ENCODE data around the gene RAB7B. TPM values are rescaled to one million over a fixed set of nuclear protein-coding genes. Genes with fewer than 3 reads are reported as not detected.

The RAB7B gene
- total and polyA plus RNA-seq, 2 of the 13 experiments (the other 11 are each of a cell fraction or from before 2014, with no cell fraction given): 0.05 to 0.46 TPM

DNA sequence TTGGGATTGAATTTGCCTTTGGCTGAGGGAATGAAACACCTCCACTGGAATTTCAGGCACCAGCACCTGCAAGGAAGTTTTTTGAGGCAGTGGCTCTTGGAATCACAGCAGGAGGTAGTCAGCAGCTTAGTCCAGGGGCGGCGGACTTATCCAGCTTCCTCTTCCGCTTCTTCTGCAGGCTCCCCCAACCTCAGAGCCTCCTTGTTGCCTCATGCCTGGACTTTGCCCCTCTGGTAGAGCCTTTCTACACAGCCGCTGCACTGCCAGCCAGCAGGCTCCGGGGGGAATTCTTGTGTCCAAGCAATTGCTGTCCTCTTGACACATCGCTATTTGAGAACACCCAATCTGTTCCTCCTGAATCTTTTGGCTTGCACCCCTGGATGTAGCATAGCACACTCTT lies 45.4 kb upstream of the RAB7B start (continued):
- TF ChIP-seq UBTF (CRISPR knock-in tag; IDR thresholded peaks at IDR 0.05) (no peak), ZNF441 (CRISPR knock-in tag; IDR thresholded peaks at IDR 0.05; ENCODE audit: borderline replicate concordance) (peak; percentile 52; the same call in 1 of the 2 replicates), HNF4A (CRISPR knock-in tag; IDR thresholded peaks at IDR 0.05) (peak; percentile 98), FOXO1 (CRISPR knock-in tag; IDR thresholded peaks at IDR 0.05) (peak; percentile 51; the same call in 1 of the 2 replicates), ZNF687 (CRISPR knock-in tag; IDR thresholded peaks at IDR 0.05) (peak; percentile 73), ZNF7 (CRISPR knock-in tag; IDR thresholded peaks at IDR 0.05) (no peak), TARDBP (CRISPR knock-in tag; IDR thresholded peaks at IDR 0.05) (0 out of 2 replicates have a peak, but pooled peaks have one; percentile 24), PLRG1 (conservative IDR thresholded peaks at IDR 0.05) (no peak), SSRP1 (CRISPR knock-in tag; IDR thresholded peaks at IDR 0.05) (no peak), NFE2 (CRISPR knock-in tag; IDR thresholded peaks at IDR 0.05) (no peak), MLLT10 (CRISPR knock-in tag; IDR thresholded peaks at IDR 0.05) (no peak), ZFYVE20 (CRISPR knock-in tag; IDR thresholded peaks at IDR 0.05; ENCODE audit: borderline replicate concordance, low read depth) (no peak), KLF12 (CRISPR knock-in tag; IDR thresholded peaks at IDR 0.05; ENCODE audit: borderline replicate concordance) (no peak), PCBP1 (IDR thresholded peaks at IDR 0.05; ENCODE audit: borderline replicate concordance, low read depth, low read length) (no peak), THAP11 (CRISPR knock-in tag; IDR thresholded peaks at IDR 0.05) (peak; percentile 41; the same call in 1 of the 2 replicates)
- TF ChIP-seq, protein P1, sequence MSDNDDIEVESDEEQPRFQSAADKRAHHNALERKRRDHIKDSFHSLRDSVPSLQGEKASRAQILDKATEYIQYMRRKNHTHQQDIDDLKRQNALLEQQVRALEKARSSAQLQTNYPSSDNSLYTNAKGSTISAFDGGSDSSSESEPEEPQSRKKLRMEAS (IDR thresholded peaks at IDR 0.05): peak; percentile 72
- TF ChIP-seq, protein P2, sequence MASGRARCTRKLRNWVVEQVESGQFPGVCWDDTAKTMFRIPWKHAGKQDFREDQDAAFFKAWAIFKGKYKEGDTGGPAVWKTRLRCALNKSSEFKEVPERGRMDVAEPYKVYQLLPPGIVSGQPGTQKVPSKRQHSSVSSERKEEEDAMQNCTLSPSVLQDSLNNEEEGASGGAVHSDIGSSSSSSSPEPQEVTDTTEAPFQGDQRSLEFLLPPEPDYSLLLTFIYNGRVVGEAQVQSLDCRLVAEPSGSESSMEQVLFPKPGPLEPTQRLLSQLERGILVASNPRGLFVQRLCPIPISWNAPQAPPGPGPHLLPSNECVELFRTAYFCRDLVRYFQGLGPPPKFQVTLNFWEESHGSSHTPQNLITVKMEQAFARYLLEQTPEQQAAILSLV (CRISPR knock-in tag; IDR thresholded peaks at IDR 0.05; ENCODE audit: borderline replicate concordance): peak; percentile 33; the same call in 1 of the 2 replicates
- TF ChIP-seq, protein P3, sequence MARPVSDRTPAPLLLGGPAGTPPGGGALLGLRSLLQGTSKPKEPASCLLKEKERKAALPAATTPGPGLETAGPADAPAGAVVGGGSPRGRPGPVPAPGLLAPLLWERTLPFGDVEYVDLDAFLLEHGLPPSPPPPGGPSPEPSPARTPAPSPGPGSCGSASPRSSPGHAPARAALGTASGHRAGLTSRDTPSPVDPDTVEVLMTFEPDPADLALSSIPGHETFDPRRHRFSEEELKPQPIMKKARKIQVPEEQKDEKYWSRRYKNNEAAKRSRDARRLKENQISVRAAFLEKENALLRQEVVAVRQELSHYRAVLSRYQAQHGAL (CRISPR knock-in tag; IDR thresholded peaks at IDR 0.05; ENCODE audit: not compliant biosample characterization): no peak
- TF ChIP-seq, protein P4, sequence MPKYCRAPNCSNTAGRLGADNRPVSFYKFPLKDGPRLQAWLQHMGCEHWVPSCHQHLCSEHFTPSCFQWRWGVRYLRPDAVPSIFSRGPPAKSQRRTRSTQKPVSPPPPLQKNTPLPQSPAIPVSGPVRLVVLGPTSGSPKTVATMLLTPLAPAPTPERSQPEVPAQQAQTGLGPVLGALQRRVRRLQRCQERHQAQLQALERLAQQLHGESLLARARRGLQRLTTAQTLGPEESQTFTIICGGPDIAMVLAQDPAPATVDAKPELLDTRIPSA (CRISPR knock-in tag; IDR thresholded peaks at IDR 0.05; ENCODE audit: borderline replicate concordance): no peak
- TF ChIP-seq, protein P5, sequence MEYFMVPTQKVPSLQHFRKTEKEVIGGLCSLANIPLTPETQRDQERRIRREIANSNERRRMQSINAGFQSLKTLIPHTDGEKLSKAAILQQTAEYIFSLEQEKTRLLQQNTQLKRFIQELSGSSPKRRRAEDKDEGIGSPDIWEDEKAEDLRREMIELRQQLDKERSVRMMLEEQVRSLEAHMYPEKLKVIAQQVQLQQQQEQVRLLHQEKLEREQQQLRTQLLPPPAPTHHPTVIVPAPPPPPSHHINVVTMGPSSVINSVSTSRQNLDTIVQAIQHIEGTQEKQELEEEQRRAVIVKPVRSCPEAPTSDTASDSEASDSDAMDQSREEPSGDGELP (IDR thresholded peaks at IDR 0.05; ENCODE audit: borderline replicate concordance, low read depth): no peak; the same call in 1 of the 2 replicates
